Measurements from ENCODE around the gene DCAF4. TPM values are rescaled to one million over a fixed set of nuclear protein-coding genes. Genes with fewer than 3 reads are reported as not detected.

The DCAF4 gene
- total and polyA plus RNA-seq, 4 experiments from 2014 or later: 7.2 to 26.9 (median 17.7) TPM

Other genes with a start within 250 kb of the DCAF4 start
- under 1 TPM in 1 of 2 experiments, not detected in 1; 0.35 TPM for gene DPF3, start 32.4 kb upstream of the DCAF4 start, total RNA-seq
- under 1 TPM in 1 of 2 donors, not detected in 1; 0.25 TPM for gene DPF3, start 32.4 kb upstream of the DCAF4 start, polyA plus RNA-seq
- gene ZFYVE1, start 100.6 kb downstream of the DCAF4 start, total RNA-seq: 10 to 100 TPM; 18.7 to 21.5 TPM
- 10 to 100 TPM in 1 of 2 donors, 1 to 10 TPM in 1; 4.5 to 11.0 TPM for gene ZFYVE1, start 100.6 kb downstream of the DCAF4 start, polyA plus RNA-seq
- gene RBM25, start 132.1 kb downstream of the DCAF4 start, total RNA-seq: 100 to 1,000 TPM; 143 to 149 TPM
- 10 to 100 TPM; 28.1 to 63.5 TPM for gene RBM25, start 132.1 kb downstream of the DCAF4 start, polyA plus RNA-seq
- 10 to 100 TPM; 47.4 to 51.7 TPM for gene PSEN1, start 210.0 kb downstream of the DCAF4 start, total RNA-seq
- 10 to 100 TPM; 36.0 to 36.2 TPM for gene PSEN1, start 210.0 kb downstream of the DCAF4 start, polyA plus RNA-seq